ENCODE measurements around the gene CNIH3. TPM values are rescaled to one million over a fixed set of nuclear protein-coding genes. Genes with fewer than 3 reads are reported as not detected.

CNIH3 gene
- total and polyA plus RNA-seq, 2 of the 4 experiments (the other 2 are of a cell fraction): 2.0 to 2.9 TPM

- no peaks in the 10 kb centered on the region for H3K9me3 ChIP-seq (ENCODE audit: control insufficient read depth, insufficient read depth, low read length)
- H2AK5ac ChIP-seq (ENCODE audit: low read depth, low read length): no peak overlapping the region
- H3K27me3 ChIP-seq (ENCODE audit: control insufficient read depth, insufficient read depth, low read length): no peaks in the 10 kb centered on the region
- WGBS, 2 experiments (ENCODE audit: extremely low coverage in 2 of 2, insufficient read length in 1 of 2): no CpG with 5 or more reads among the region's 3 CpGs
- no peak overlapping the region for H3K23ac ChIP-seq (ENCODE audit: low read depth, low read length)
- H3K4me3 ChIP-seq (ENCODE audit: insufficient read depth, low read depth, low read length): no peak overlapping the region
- H3K79me1 ChIP-seq (ENCODE audit: low read depth in 1 of 2, low read length in 2 of 2): peaks cover 0 to 10% of the 10 kb centered on the region in 2 experiments; a peak in 2 of 4 replicates
- H2AK9ac ChIP-seq (replicated peaks; ENCODE audit: low read depth, low read length, poor library complexity): no peak overlapping the region
- no peak overlapping the region for H2BK20ac ChIP-seq (ENCODE audit: low read depth, low read length)
- no peak overlapping the region for H3K9ac ChIP-seq (ENCODE audit: low read depth, low read length)
- no peak for TF ChIP-seq BHLHE40 (IDR thresholded peaks at IDR 0.05; ENCODE audit: low read depth, low read length)
- TF ChIP-seq CHD1 (IDR thresholded peaks at IDR 0.05; ENCODE audit: low read depth, low read length): no peak
- TF ChIP-seq RFX5 (IDR thresholded peaks at IDR 0.05; ENCODE audit: low read depth, low read length): no peak
- no peak for TF ChIP-seq FOS (IDR thresholded peaks at IDR 0.05; ENCODE audit: low read depth, low read length)
- H3K4ac ChIP-seq (ENCODE audit: low read depth, low read length): no peak overlapping the region
- H4K5ac ChIP-seq (ENCODE audit: low read depth, low read length): no peak overlapping the region
- no peak overlapping the region for H3K27ac ChIP-seq (ENCODE audit: insufficient read depth, low read length)
- peaks cover 14% of the 10 kb centered on the region for H3K4me1 ChIP-seq (ENCODE audit: control insufficient read depth, insufficient read depth, low read length)
- DNase-seq (no peak), ATAC-seq (ENCODE audit: low read depth) (no peak)
- no peak overlapping the region for H2AFZ ChIP-seq (replicated peaks; ENCODE audit: low read length, poor library complexity)
- dilution Hi-C loops (cut with HindIII; ENCODE audit: low sequenced_read_pairs, unreplicated experiment): no loop called here
- H3K9me1 ChIP-seq (ENCODE audit: insufficient read depth, low read length): peaks cover 11% of the 10 kb centered on the region
- no peaks in the 10 kb centered on the region for H4K20me1 ChIP-seq (ENCODE audit: insufficient read depth, low read length)
- no peak overlapping the region for H4K8ac ChIP-seq (ENCODE audit: low read depth in 2 of 2, low read length in 2 of 2)
- no peak overlapping the region for H3K4me2 ChIP-seq (ENCODE audit: low read depth, low read length)
- H3K18ac ChIP-seq (ENCODE audit: low read depth, low read length): no peak overlapping the region
- ChIA-PET POLR2A (ENCODE audit: unreplicated experiment) (no interaction called here), CTCF (no interaction called here)
- H2BK120ac ChIP-seq (ENCODE audit: low read depth, low read length): no peak overlapping the region
- H3K36me3 ChIP-seq (ENCODE audit: control insufficient read depth, insufficient read depth, low read length): no peaks in the 10 kb centered on the region
- intact Hi-C loops (cut with micrococcal nuclease): no loop called here
- H3K14ac ChIP-seq (replicated peaks; ENCODE audit: low read depth, low read length): no peak overlapping the region
- H3K56ac ChIP-seq (ENCODE audit: extremely low read depth, insufficient read depth, low read length): no peak overlapping the region
- in situ Hi-C loops (cut with MboI; ENCODE audit: low sequenced_read_pairs): no loop called here
- no TSS peak for BruUV-seq (replicated peaks)
- no peak overlapping the region for H4K91ac ChIP-seq (ENCODE audit: insufficient read depth, low read depth, low read length)
- H2BK15ac ChIP-seq (ENCODE audit: low read depth, low read length): no peak overlapping the region
- H2BK5ac ChIP-seq (ENCODE audit: low read depth, low read length, poor library complexity, severe bottlenecking): no peak overlapping the region
These were observed 115.5 kb downstream of the CNIH3 start for GRCh38 chr1:224731633-224732032.

Measured in IMR-90 (cell line).